GM12872 (cell line): ENCODE data around the gene ATG13.

Experiments used
- TF ChIP-seq, protein P1 (sequence below): IDR thresholded peaks from 3 replicates; pipeline ENCODE4 v1.5.1; 2011; ENCODE audit warnings: low read depth, mild to moderate bottlenecking, low read length, moderate library complexity; ENCODE audit not compliant: insufficient read depth

The ATG13 gene

DNA sequence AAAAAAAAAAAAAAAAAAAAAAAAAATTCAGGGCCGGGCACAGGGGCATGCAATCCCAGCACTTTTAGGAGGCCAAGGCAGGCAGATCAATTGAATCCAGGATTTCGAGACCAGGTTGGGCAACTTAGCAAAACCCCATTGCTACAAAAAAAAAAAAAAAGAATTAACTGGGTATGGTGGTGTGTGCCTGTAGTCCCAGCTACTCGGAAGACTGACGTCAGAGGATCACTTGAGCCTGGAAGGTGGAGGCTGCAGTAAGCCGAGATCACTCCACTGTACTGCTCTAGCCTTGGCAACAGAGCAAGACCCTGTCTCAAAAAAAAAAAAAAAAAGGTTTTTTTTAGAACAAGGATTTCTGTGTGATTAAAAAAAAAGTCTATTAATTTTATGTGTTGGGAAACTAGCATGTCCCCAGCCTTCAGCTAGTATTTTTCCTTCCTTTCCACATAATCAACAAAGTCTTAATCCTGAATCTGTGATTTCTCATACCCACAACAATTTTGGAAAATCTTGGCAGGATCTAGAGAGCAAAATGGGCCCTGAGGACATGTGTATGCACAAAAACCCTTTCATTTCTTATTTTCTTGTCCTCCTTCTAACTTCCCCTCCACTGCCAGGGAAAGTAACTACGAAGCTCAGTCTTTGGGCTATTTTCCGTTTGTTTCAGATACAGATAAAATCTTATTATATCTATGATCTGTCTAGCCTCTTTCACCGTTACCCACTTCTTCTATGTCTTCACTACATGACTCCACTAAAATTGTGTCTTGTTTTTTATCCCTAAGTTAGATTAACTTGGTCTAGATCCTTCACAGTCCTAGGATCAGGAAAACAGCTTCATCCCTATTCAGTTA lies 17.8 kb upstream of the ATG13 start:
- TF ChIP-seq, protein P1, sequence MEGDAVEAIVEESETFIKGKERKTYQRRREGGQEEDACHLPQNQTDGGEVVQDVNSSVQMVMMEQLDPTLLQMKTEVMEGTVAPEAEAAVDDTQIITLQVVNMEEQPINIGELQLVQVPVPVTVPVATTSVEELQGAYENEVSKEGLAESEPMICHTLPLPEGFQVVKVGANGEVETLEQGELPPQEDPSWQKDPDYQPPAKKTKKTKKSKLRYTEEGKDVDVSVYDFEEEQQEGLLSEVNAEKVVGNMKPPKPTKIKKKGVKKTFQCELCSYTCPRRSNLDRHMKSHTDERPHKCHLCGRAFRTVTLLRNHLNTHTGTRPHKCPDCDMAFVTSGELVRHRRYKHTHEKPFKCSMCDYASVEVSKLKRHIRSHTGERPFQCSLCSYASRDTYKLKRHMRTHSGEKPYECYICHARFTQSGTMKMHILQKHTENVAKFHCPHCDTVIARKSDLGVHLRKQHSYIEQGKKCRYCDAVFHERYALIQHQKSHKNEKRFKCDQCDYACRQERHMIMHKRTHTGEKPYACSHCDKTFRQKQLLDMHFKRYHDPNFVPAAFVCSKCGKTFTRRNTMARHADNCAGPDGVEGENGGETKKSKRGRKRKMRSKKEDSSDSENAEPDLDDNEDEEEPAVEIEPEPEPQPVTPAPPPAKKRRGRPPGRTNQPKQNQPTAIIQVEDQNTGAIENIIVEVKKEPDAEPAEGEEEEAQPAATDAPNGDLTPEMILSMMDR: no peak

DNA sequence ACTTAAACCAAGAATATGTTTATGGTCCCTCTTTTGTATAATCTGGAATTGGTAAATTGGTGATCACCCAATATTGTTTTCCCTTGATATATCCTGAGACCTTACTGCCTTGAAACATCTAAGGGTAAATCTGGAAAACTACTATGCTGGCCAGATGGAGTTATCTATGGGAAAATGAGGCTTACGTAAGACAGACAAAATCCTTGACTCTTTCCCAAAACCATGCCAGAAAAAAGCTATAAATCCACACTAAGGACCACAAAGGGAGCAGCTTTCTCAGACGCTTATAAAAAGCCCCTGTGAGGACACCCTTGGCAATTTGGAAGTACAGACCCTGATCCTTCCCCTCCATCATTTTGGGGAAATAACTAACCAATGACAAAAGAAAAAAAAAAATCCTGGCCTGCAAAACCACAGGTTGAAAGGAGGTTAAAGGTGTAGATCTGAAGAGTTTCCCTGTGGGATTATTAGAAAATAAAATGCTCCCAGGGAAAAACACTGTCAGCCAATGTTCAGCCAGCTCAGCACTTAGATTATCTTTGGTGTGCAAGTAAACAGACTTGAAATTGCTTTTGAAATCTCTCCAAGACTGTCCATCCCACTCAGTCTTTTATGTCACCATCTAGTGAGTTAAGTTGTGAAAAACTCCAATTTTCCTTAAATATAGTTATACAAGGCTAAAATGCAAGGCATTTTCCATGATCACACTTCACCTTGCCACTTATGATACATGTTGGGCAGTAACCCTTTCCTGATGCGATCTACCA lies 17.0 kb upstream of the ATG13 start:
- TF ChIP-seq, protein P1: no peak

DNA sequence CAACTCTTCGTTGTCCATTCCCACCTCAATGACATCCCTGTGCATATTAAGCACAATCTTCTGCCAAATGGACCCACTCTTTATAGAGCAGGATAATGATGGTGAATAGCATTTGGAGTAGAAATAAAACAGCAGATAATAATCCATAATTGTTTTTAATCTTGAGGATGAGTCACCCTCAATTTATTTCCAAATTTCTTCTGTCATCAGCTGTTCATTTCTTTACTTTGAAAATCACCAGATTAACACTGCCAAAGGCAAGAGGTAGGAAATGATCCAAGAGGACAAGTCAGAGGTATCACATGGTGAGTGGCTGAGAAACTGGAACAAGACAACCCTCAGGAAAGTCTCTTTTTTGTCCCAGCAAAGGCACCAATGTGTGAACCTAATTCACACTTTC lies 16.2 kb upstream of the ATG13 start:
- TF ChIP-seq, protein P1: no peak

DNA sequence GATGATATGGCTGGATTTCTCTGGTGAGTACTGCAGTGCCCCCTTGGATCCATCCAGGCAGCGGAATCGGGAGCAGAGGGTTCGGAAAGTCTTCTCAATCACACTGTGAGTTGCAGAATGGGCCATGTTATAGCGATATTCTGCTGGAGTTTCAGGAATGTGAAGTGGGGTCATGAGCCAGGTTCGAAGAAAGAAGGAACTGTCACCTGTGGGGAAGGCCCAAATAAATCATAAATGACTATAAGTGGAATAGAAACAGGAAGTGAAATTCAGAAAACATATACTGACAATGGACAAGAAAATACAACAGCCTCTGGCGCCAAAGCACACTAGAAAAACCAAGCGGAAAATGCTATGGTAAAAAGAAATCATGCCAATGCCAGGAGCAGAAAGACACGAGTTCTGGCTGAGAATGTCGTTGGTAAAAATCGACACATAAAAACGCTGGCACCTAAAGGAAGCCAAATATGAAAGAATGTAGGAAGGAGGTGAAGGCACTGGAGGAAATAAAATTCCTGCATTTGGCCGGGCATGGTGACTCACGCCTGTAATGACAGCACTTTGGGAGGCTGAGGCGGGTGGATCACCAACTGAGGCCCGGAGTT lies 13.5 kb upstream of the ATG13 start:
- TF ChIP-seq, protein P1: no peak

DNA sequence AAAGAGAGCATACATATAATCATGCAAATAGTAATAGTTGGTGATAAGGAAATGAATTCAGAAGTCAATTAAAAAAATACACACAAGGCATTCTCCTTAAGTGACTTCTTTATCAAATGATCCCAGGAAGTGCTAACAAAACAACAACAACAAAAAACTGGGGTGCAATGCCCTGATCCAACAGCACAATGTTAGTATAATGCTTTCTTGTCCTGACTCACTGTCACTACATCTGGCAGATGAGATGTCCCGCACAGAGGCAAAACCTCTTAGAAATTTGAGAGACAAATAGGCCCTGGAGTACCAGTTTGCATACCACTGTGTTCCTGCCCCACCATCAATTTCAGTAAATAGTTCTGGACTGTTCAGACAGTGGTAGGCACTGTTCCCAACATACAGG lies 12.6 kb upstream of the ATG13 start:
- TF ChIP-seq, protein P1: no peak

DNA sequence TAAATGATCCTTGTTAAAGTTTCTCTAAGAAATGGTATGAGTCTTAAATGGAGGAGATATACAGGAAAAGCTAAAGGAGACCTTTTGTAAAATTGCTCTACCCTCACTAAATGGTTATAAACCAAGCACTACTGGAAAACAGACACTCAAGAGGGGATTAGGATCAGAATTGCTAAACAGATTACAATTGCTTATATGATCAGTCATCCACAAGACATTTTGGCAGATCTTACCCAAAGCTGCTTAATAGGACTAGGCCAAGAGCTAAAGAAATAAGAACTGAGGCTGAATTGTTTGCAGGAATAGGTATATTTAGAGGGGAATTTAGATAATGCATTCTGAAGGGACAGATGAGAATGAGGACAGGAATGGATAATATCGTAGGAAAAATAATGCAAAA lies 9.8 kb upstream of the ATG13 start:
- TF ChIP-seq, protein P1: no peak

DNA sequence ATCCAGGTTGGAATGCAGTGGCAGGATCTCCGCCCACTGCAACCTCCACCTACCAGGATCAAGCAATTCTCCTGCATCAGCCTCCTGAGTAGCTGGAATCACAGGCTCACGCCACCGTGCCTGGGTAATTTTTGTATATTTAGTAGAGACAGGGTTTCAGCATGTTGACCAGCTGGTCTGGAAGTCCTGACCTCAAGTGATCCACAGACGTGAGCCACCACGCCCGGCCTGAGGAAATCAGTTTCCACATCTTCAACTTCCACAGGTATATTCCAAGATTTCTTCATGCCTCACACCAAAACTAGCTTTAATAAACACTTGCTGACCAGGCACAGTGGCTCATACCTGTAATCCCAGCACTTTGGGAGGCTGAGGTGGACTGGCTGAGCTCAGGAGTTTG lies 8.0 kb upstream of the ATG13 start:
- TF ChIP-seq, protein P1: no peak
